GM20431 (cell line): Measurements from ENCODE around the gene PTOV1.

Experiments
- in situ Hi-C: fragments of 300-500 bp; cut with MseI, MboI; formaldehyde crosslinking; loops from one replicate; pipeline ENCODE4 v1.15.0; 2020; ENCODE audit warnings: low sequenced_read_pairs; ENCODE audit not compliant: unreplicated experiment

PTOV1 gene

GRCh38 chr19:49840321-49840720 is 10.6 kb upstream of the PTOV1 start:
- in situ Hi-C loops = no loop called here

GRCh38 chr19:49840736-49841249 is 10.2 kb upstream of the PTOV1 start:
- in situ Hi-C loops = no loop called here

GRCh38 chr19:49843265-49843664 is 7.7 kb upstream of the PTOV1 start:
- in situ Hi-C loops = no loop called here

GRCh38 chr19:49844138-49845095 is 6.5 kb upstream of the PTOV1 start:
- in situ Hi-C loops = no loop called here

- in situ Hi-C loops = no loop called here
Observed at GRCh38 chr19:49845414-49845813, 5.5 kb upstream of the PTOV1 start.

- in situ Hi-C loops = no loop called here
Observed at GRCh38 chr19:49846408-49846807, 4.6 kb upstream of the PTOV1 start.

GRCh38 chr19:49847731-49848696 is 2.9 kb upstream of the PTOV1 start:
- in situ Hi-C loops = no loop called here

- in situ Hi-C loops = no loop called here
Observed at GRCh38 chr19:49848938-49849337, 2.0 kb upstream of the PTOV1 start.

GRCh38 chr19:49849433-49850220 is 1.3 kb upstream of the PTOV1 start:
- in situ Hi-C loops = no loop called here

GRCh38 chr19:49850221-49850486 is 805 bp upstream of the PTOV1 start:
- in situ Hi-C loops = no loop called here

GRCh38 chr19:49851456-49852259 is 699 bp downstream of the PTOV1 start:
- in situ Hi-C loops = no loop called here

- in situ Hi-C loops = no loop called here
Observed at GRCh38 chr19:49852631-49853126, 1.7 kb downstream of the PTOV1 start.

GRCh38 chr19:49853852-49854377 is 3.0 kb downstream of the PTOV1 start:
- in situ Hi-C loops = no loop called here

GRCh38 chr19:49854378-49855263 is 3.7 kb downstream of the PTOV1 start:
- in situ Hi-C loops = no loop called here

- in situ Hi-C loops = no loop called here
Observed at GRCh38 chr19:49855277-49855675, 4.3 kb downstream of the PTOV1 start.

GRCh38 chr19:49855676-49856573 is 5.0 kb downstream of the PTOV1 start:
- in situ Hi-C loops = no loop called here

- in situ Hi-C loops = no loop called here
Observed at GRCh38 chr19:49856574-49857021, 5.6 kb downstream of the PTOV1 start.
